A549 (cell line): Measurements from ENCODE around the gene RHCE.
"Not testable (repeated sequence)": the region's sequence is repeated elsewhere in the genome, so short reads cannot be mapped to it uniquely, and the experiment has no call there.

Experiments used
- NR3C1 ChIP-seq: fragments of >200 bp; sonication (Bioruptor Twin); formaldehyde crosslinking; IDR thresholded peaks from 3 replicates; pipeline ENCODE4 v1.6.1; 2017
- RFX5 ChIP-seq: fragments of 450-650 bp; IDR thresholded peaks from 2 replicates; pipeline ENCODE4 v1.7.1; 2014; ENCODE audit warnings: antibody characterized with exemption, mild to moderate bottlenecking, moderate library complexity
- TF ChIP-seq, protein P1 (sequence below): fragments of 150-350 bp; IDR thresholded peaks from 2 replicates; pipeline ENCODE4 v1.6.1; 2014; ENCODE audit warnings: low read depth, mild to moderate bottlenecking, low read length
- TF ChIP-seq, protein P2 (sequence below): fragments of 200-600 bp; sonication (generic); IDR thresholded peaks from 2 replicates; pipeline ENCODE4 v1.6.1; 2016; ENCODE audit warnings: antibody characterized with exemption, mild to moderate bottlenecking, moderate library complexity
- TF ChIP-seq, protein P3 (sequence below): fragments of >200 bp; sonication (Bioruptor Twin); formaldehyde crosslinking; IDR thresholded peaks from 3 replicates; pipeline ENCODE4 v1.5.1; 2016

DNA sequence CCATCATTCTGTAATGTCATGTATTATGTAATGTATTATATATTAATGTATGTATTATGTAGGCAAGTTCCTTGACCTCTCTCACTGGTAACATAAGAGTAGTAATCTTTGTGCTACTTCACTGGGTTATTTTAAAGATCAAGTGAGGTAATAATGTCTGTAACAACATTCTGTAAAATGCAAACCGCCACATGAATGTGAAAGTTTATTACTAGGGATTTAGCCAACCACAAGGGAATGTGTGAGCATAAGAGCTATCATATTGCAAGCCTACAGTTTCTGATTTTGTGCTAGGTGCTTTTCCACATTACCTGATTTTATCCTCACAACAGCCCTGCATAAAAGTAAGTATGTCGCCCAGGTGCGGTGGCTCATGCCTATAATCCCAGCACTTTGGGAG, 96.2 kb downstream of the RHCE start:
- TF ChIP-seq, protein P1, sequence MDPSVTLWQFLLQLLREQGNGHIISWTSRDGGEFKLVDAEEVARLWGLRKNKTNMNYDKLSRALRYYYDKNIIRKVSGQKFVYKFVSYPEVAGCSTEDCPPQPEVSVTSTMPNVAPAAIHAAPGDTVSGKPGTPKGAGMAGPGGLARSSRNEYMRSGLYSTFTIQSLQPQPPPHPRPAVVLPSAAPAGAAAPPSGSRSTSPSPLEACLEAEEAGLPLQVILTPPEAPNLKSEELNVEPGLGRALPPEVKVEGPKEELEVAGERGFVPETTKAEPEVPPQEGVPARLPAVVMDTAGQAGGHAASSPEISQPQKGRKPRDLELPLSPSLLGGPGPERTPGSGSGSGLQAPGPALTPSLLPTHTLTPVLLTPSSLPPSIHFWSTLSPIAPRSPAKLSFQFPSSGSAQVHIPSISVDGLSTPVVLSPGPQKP, result not testable (repeated sequence)
- not testable (repeated sequence) for TF ChIP-seq NR3C1, RFX5
- TF ChIP-seq, protein P2, sequence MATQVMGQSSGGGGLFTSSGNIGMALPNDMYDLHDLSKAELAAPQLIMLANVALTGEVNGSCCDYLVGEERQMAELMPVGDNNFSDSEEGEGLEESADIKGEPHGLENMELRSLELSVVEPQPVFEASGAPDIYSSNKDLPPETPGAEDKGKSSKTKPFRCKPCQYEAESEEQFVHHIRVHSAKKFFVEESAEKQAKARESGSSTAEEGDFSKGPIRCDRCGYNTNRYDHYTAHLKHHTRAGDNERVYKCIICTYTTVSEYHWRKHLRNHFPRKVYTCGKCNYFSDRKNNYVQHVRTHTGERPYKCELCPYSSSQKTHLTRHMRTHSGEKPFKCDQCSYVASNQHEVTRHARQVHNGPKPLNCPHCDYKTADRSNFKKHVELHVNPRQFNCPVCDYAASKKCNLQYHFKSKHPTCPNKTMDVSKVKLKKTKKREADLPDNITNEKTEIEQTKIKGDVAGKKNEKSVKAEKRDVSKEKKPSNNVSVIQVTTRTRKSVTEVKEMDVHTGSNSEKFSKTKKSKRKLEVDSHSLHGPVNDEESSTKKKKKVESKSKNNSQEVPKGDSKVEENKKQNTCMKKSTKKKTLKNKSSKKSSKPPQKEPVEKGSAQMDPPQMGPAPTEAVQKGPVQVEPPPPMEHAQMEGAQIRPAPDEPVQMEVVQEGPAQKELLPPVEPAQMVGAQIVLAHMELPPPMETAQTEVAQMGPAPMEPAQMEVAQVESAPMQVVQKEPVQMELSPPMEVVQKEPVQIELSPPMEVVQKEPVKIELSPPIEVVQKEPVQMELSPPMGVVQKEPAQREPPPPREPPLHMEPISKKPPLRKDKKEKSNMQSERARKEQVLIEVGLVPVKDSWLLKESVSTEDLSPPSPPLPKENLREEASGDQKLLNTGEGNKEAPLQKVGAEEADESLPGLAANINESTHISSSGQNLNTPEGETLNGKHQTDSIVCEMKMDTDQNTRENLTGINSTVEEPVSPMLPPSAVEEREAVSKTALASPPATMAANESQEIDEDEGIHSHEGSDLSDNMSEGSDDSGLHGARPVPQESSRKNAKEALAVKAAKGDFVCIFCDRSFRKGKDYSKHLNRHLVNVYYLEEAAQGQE, result not testable (repeated sequence)
- TF ChIP-seq, protein P3, sequence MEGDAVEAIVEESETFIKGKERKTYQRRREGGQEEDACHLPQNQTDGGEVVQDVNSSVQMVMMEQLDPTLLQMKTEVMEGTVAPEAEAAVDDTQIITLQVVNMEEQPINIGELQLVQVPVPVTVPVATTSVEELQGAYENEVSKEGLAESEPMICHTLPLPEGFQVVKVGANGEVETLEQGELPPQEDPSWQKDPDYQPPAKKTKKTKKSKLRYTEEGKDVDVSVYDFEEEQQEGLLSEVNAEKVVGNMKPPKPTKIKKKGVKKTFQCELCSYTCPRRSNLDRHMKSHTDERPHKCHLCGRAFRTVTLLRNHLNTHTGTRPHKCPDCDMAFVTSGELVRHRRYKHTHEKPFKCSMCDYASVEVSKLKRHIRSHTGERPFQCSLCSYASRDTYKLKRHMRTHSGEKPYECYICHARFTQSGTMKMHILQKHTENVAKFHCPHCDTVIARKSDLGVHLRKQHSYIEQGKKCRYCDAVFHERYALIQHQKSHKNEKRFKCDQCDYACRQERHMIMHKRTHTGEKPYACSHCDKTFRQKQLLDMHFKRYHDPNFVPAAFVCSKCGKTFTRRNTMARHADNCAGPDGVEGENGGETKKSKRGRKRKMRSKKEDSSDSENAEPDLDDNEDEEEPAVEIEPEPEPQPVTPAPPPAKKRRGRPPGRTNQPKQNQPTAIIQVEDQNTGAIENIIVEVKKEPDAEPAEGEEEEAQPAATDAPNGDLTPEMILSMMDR, result not testable (repeated sequence)
